SIG-M5 treated with dmso at 0.1 percent for 504 hours (cell line): ENCODE measurements around the gene PLA2G3.

Experiments used
- DNase-seq: peaks from one replicate; lab custom pipeline; 2025; ENCODE audit not compliant: unreplicated experiment; lab: John Stamatoyannopoulos, UW

Gene PLA2G3

DNA sequence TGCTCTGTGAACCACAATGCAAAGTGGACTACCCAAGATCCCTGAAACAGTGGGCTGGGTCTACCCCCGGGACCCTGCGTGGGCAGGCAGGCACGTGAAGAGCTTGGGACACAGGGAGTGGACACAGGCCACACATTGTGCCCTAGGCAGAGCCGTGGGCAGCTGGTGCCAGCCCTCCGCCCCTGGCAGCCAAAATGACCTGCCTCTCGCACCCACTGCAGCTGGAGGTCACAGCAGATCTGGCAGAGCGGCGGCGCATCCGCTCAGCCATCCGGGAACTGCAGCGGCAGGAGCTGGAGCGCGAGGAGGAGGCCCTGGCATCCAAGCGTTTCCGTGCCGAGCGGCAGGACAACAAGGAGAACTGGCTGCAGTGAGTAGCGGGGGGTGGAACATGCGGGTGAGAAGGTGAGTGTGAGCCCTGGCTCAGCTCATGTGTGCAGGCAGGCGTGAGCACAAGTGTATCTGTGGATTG lies 52.5 kb downstream of the PLA2G3 start:
- DNase-seq, result no peak

DNA sequence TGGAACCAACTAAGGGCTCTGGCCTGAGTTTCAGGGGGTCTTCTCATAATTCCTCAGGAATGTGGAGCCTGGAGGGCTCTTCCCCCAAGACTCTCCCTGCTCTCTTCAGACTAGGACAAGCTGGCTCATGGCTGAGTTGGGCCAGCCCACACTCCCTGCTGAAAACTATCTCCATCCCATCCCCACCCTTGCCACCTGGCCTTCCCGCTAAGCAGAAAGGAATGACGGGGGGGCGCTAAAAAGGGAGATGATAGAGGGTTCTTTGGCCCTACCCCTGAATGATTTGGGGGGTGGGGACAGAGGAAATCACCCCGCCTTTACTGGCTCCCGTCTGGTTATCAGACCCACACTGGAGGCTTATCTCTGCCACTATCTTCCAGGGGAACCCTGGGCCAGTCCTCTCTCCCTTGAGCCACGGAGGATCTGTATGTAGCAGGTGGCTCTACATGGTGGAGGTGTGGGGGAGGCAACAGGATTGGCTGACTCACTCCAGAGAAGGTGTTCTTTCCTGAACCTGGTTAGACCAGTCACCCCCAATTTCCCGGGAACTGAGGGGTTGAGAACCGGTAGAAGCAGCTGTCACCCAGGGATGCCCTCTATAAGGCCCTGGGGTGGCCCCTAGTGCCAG lies 53.5 kb downstream of the PLA2G3 start:
- no peak for DNase-seq

GRCh38 chr22:31085928-31086327 lies 54.4 kb downstream of the PLA2G3 start:
- DNase-seq, result no peak

DNA sequence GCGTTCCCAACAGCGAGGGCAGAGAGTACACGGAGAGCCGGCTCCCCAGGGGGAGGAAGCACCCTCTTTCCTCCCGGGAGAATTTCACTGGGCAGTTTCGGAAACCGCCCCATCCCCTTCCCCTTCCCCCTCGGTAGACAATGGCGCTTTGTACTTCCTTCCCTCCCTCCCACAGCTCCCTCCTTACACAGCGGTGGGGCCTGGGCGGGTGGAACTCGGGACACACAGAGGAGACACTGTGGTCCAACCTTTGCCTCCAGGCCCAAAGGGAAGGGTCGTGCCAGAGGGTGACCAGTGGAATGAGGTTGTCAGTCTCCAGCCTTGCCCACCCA lies 54.8 kb downstream of the PLA2G3 start:
- DNase-seq, result no peak

- DNase-seq, result peak; percentile 70
Measured at GRCh38 chr22:31084811-31085492, 55.4 kb downstream of the PLA2G3 start.
